ENCODE results near the gene FOXP1. TPM values are rescaled to one million over a fixed set of nuclear protein-coding genes. Genes with fewer than 3 reads are reported as not detected.

The FOXP1 gene
- total and polyA plus RNA-seq, 2 of the 13 experiments (the other 11 are each of a cell fraction or from before 2014, with no cell fraction given): 40.4 to 59.0 TPM

DNA sequence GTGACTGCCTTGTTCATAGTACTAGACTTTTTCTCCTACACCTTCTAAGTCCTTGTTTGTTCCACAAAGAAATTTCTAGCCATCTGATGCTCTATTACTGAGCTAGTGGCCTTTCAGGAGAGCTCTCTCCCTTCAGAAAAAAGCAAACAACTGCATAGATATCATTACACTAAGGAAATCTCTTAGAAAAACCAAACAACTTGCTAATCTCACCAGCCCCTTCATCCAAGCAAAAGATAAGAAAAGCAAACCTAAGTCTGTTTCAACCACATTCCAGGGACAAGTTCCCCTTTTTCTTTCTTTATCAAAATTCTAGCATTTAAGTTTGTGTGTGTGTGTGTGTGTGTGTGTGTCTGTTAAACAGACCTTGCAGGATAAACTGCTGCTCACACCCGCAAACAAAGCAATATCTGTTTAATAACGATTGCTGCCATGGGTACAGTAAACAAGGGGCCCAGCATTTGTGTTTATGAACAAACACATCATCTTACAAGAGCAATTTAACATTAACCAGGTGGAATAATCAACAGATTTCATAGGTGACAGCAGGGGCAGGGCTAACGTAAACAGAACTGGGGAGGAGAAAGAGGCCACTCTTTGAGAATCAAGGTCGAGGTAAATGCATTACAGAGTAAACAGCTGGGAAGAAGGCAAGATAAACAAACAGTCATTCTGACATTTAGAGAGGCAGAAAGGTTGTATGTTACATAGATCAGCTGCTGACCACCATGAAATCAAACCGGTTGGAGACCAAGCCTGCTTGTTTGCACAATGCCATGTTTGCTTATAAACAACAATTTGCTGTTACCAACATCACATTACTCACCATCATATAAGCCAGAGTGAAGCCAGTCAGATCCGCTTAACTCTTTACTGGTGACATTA lies 375.1 kb downstream of the FOXP1 start (continued):
- TF ChIP-seq, protein P1, sequence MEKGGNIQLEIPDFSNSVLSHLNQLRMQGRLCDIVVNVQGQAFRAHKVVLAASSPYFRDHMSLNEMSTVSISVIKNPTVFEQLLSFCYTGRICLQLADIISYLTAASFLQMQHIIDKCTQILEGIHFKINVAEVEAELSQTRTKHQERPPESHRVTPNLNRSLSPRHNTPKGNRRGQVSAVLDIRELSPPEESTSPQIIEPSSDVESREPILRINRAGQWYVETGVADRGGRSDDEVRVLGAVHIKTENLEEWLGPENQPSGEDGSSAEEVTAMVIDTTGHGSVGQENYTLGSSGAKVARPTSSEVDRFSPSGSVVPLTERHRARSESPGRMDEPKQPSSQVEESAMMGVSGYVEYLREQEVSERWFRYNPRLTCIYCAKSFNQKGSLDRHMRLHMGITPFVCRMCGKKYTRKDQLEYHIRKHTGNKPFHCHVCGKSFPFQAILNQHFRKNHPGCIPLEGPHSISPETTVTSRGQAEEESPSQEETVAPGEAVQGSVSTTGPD (CRISPR knock-in tag; IDR thresholded peaks at IDR 0.05): no peak
- TF ChIP-seq SOX13 (IDR thresholded peaks at IDR 0.05) (peak; percentile 81), SOX13 (CRISPR knock-in tag; conservative IDR thresholded peaks at IDR 0.05 in 1 of 2, IDR thresholded peaks at IDR 0.05 in 1 of 2) (peak in 1 of 2 experiments; percentile 96; a peak in 2 of 4 replicates), FOSL2 (CRISPR knock-in tag; IDR thresholded peaks at IDR 0.05) (peak; percentile 89), ZNF724P (CRISPR knock-in tag; IDR thresholded peaks at IDR 0.05; ENCODE audit: borderline replicate concordance) (no peak), EED (CRISPR knock-in tag; IDR thresholded peaks at IDR 0.05) (no peak), SETDB1 (CRISPR knock-in tag; IDR thresholded peaks at IDR 0.05; ENCODE audit: borderline replicate concordance) (no peak), ZFP62 (CRISPR knock-in tag; IDR thresholded peaks at IDR 0.05) (no peak), HNF4G (IDR thresholded peaks at IDR 0.05; ENCODE audit: borderline replicate concordance, low read depth, low read length) (peak; percentile 9; the same call in 1 of the 2 replicates), HNF4G (CRISPR knock-in tag; IDR thresholded peaks at IDR 0.05; ENCODE audit: borderline replicate concordance, low read depth) (peak; percentile 51; the same call in 1 of the 2 replicates), TEAD3 (CRISPR knock-in tag; optimal IDR thresholded peaks at IDR 0.05; ENCODE audit: borderline replicate concordance) (peak; percentile 63), ZNF160 (CRISPR knock-in tag; IDR thresholded peaks at IDR 0.05) (peak; percentile 66; the same call in 1 of the 2 replicates), PHF21A (CRISPR knock-in tag; IDR thresholded peaks at IDR 0.05) (peak; percentile 94), ATF4 (CRISPR knock-in tag; IDR thresholded peaks at IDR 0.05) (peak in 1 of 2 experiments; percentile 91; a peak in 2 of 4 replicates), ZIK1 (CRISPR knock-in tag; IDR thresholded peaks at IDR 0.05; ENCODE audit: borderline replicate concordance, low read depth) (no peak), ZNF264 (CRISPR knock-in tag; IDR thresholded peaks at IDR 0.05) (peak; percentile 58), AHR (CRISPR knock-in tag; IDR thresholded peaks at IDR 0.05) (no peak)
- TF ChIP-seq, protein P2, sequence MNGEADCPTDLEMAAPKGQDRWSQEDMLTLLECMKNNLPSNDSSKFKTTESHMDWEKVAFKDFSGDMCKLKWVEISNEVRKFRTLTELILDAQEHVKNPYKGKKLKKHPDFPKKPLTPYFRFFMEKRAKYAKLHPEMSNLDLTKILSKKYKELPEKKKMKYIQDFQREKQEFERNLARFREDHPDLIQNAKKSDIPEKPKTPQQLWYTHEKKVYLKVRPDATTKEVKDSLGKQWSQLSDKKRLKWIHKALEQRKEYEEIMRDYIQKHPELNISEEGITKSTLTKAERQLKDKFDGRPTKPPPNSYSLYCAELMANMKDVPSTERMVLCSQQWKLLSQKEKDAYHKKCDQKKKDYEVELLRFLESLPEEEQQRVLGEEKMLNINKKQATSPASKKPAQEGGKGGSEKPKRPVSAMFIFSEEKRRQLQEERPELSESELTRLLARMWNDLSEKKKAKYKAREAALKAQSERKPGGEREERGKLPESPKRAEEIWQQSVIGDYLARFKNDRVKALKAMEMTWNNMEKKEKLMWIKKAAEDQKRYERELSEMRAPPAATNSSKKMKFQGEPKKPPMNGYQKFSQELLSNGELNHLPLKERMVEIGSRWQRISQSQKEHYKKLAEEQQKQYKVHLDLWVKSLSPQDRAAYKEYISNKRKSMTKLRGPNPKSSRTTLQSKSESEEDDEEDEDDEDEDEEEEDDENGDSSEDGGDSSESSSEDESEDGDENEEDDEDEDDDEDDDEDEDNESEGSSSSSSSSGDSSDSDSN (CRISPR knock-in tag; IDR thresholded peaks at IDR 0.05): peak; percentile 41; the same call in 1 of the 2 replicates
